GM21576 (cell line): ENCODE results near the gene ANKRD28.

Source experiments
- ATAC-seq: cut with Tn5 transposase; IDR thresholded peaks from one replicate; pipeline ENCODE4 v1.9.1; 2021; ENCODE audit warnings: mild to moderate bottlenecking, moderate library complexity; ENCODE audit not compliant: unreplicated experiment

Gene ANKRD28

GRCh38 chr3:15804553-15805095 lies 6.8 kb upstream of the ANKRD28 start:
- no peak for ATAC-seq

DNA sequence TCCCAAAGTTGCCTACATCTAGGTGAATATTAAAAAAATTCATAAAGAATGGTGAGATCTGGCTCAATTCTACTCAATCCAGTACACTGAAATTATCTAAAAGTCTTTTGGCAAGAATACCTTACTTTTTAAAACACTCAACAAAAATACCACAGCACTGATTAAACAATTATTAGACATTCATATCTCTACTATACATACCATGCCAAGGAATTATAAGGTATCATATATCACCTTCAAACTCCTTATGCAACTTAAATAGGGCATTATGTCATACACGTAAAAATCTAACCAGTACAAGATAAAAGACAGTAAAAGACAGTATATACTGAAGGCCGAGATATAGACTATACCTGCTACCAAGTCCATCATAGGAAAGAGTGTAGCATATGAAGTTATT lies 6.1 kb upstream of the ANKRD28 start:
- ATAC-seq: no peak

DNA sequence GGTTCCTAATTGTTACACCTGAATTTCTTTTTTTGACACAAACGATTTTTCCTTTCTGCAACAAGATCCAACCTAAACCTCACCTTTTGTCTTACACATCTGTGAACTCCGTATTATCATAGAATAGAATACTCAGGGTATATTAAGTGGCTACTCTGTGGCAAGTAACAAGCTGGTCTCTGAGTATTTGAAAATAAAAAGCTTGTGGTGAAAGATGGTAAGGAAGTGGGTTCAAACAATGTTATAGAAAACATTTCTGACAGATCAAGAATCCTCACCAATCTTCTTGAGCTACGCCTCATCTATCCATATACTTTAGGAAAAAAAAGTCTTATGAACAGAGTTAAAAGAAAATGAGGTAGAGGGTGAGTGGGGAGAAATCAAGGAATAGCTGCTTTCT lies 3.5 kb upstream of the ANKRD28 start:
- ATAC-seq: no peak

DNA sequence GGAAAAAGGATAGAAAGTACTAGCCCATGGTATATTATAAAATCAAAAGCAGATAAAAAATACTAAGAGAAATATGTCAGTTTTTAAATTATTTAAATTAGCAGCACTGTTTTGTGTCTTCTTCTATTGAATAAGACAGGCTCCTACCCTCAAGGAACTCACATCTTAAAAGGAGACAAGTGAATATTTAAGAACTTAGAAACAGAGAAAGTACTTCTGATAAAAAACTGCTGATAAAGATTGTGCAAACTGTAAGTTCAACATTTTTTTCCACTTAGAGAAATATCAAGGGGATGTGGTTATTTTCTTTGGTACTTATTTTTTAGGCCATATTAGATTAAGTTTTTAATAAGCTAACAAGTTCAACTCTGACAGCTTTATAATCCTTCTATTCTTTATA lies 3.0 kb upstream of the ANKRD28 start:
- no peak for ATAC-seq

DNA sequence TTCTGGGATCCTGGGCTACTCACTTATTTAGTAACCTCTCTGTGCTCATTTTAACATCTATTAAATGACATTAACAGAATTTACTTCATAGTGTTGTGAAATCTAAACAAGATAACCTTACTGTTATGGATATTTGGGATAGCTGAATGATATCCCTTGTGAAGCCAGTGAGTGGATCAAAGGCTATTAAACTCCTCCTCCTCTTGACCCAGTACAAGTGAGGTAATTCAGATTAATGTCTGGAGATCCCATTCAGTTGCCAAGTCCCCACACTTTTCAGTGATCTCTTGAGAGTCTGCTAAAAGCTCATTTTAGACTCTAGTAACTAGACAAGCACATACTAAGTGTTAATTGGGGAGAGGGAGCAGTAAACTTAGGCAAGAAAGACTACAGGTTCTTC lies 2.5 kb upstream of the ANKRD28 start:
- ATAC-seq: no peak

- no peak for ATAC-seq
These were observed 910 bp upstream of the ANKRD28 start for GRCh38 chr3:15798533-15799245.

DNA sequence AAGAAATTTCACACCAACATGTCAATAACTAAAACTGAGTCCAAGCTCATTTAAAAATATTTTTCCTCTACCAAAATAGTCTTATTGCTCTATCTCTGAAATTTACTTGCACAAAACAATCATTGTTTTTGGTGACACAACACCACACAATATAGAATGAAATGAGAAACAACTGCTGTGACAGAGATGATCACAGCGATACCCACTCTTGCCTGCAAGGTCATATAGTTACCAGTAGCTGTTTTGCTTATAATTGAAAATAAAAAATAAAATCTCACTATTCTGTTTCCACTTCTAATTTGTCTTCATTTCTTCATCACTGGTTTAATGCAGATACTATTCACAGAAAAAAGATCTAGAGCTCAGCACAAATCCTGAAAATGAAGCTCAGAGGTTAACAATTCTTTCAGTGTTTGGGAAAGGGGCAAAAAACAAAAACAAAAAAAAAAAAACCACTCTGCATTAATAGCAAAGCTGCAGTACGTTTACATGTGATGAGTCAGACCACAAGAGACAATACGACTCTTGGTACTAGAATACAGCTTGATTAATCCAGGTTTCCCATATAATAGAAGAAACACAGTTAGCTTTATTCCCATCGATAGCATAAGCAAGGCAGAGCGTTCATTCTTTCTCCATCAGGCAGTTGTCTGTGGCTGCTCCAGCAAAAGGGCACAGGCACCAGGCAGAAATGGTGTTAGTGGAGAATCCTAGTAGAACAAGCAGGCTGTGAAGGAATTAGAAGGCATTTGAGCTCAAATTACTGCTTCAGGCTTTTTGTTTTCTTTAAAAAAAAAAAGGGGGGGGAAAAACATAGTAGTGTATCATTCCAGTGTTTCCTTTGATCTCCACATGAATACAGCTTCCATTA lies 773 bp downstream of the ANKRD28 start:
- ATAC-seq: no peak

DNA sequence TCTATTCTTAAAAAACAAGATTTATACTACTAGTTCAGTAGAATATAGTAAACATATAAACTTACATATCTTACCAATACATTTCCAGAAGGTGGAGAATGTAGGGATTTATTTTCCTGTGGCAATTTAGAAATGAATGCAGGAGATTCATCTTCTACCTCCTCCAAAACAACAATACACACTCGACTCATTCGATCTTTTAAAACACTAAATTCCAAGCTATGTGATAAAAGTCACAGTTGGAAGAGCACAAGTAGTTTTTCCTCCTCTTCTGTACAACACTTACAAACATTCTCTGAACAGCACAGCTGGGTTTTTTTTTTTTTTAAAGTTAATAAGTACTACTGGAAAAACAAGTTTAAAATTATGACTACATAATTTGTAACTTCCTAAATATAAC lies 1.4 kb downstream of the ANKRD28 start:
- ATAC-seq: no peak

DNA sequence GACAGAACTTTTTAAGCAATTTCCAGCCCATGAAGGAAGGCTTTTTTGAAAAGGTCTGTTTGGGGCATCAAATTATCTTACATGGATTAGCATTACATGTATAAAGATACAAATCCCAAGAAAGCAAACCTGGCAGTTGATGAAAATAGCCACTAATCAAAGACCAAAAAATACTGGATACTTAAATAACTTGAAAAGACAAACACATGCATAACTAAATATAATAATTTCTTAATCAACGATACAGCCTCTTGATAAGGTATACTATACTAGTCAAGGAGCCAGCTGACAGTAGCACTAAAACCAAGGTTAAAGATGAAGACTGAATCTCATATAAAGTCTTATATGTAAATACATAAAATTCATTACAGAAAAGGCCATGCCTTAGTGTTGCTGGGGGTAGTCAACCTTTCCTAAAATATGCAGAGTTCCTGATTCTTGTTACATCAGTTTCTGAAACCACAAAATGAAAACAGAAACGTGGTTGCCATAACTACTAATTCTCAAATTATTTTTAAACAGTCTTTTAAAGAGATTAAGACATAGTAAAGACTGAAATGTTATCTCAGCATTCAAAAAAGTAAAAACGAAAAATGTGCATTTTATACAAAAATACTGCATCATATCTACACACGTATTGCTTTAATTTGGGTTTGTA lies 2.0 kb downstream of the ANKRD28 start:
- no peak for ATAC-seq

- no peak for ATAC-seq
These were observed 2.7 kb downstream of the ANKRD28 start for GRCh38 chr3:15794842-15795650.

GRCh38 chr3:15794303-15794771 lies 3.4 kb downstream of the ANKRD28 start:
- ATAC-seq: no peak

DNA sequence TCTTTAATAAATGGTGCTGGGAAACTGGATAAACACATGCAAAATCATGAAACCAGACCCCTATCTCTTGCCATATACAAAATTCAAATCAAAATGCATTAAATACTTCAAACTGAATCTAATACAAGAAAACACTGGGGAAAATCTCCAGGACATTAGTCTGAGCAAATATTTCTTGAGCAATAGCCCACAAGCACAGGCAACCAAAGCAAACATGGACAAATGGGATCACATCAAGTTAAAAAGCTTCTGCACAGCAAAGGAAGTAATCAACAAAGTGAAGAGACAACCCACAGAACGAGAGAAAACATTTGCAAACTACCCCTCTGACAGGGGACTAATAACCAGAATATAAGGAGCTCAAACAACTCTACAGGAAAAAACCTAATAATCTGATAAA lies 6.3 kb downstream of the ANKRD28 start:
- no peak for ATAC-seq

- no peak for ATAC-seq
These were observed 9.8 kb downstream of the ANKRD28 start for GRCh38 chr3:15787941-15788340.

DNA sequence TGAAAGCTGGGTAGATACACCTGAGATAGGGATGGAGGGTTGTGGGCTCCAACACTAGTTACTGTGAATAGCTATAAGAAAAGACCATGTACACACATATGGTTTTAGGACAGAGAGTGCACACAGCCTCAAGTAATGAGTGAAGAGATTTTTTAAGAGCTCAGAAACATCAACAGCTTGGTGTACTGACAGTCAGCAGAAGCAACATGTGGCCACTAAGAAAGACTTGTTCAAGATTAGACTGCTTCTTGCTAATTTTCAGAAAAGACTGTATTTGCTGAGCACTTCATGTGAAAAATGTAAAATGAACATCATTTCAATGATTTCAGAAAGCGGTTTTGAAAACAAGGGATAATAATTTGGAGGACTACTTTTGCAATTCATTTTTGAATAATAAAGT lies 10.3 kb downstream of the ANKRD28 start:
- ATAC-seq: no peak

- no peak for ATAC-seq
These were observed 14.3 kb downstream of the ANKRD28 start for GRCh38 chr3:15783361-15783969.

GRCh38 chr3:15782429-15782828 lies 15.3 kb downstream of the ANKRD28 start:
- ATAC-seq: no peak

DNA sequence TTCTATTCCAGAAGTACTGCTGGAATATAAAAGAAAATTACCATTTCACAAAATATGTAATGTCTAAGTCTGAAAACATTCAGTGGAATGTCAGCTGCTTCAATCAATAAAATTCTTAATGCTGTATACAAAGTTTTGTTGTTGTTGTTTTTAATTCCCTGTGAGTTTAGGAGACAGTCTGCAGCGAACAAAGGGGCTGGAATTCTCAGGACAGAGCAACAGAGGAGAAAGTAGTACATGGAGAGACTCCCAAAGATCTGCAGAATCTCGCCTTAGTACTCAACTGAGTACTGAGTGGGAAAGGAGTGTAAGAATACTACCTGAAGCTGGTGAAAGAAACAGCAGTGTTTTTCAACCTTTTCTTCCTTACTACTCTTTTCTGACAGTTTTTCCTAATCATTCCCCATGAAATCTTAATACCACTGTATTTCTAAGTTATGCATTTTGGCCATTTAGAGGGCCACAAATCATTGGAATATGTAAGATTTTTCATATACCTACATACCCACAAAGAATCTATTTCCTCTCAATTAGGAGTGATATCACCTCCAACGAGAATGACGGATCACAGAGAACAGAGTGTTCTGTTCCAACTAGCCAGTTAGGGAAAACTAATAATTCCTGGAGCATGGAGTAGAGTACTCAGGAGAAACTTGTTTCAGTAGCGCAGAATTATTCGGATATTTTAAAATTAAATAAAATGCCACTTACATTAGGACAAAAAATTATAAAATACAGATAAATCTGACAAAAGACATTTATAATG lies 16.0 kb downstream of the ANKRD28 start:
- no peak for ATAC-seq

DNA sequence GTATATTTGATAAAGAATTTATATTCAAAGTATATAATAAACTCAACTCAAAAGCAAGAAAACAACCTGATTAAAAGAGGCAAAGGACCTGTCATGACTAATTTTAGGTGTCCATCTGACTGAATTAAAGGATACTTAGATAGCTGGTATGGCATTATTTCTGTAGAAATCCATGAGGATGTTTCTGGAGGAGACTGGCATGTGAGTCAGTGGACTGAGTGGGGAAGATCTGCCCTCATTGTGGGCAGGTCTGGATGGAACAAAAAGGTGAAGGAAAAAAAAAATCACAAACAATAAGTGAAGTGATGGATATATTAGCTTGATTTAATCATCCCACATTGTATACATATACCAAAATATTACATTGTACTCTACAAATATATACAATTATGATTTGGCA lies 16.6 kb downstream of the ANKRD28 start:
- no peak for ATAC-seq

GRCh38 chr3:15779111-15779510 lies 18.7 kb downstream of the ANKRD28 start:
- ATAC-seq: no peak
